HG03565 (cell line): ENCODE data around the gene HPS1.

ENCODE experiments used
- ATAC-seq: cut with Tn5 transposase; IDR thresholded peaks from one replicate; pipeline ENCODE4 v1.9.1; 2021; ENCODE audit warnings: mild to moderate bottlenecking, moderate library complexity; ENCODE audit not compliant: unreplicated experiment

The HPS1 gene

GRCh38 chr10:98446661-98447221 is at the start of gene HPS1:
TSS of gene HPS1 (minus strand) at chr10:98446935. CDS start at chr10:98443240, 3,695 bp downstream.
- peak; percentile 84 for ATAC-seq

- ATAC-seq: no peak
Observed at GRCh38 chr10:98492763-98493162, 46.0 kb upstream of the HPS1 start.

GRCh38 chr10:98489561-98490481 is 43.1 kb upstream of the HPS1 start:
- no peak for ATAC-seq

GRCh38 chr10:98488669-98489430 is 42.1 kb upstream of the HPS1 start:
- ATAC-seq: no peak

GRCh38 chr10:98487649-98488048 is 40.9 kb upstream of the HPS1 start:
- no peak for ATAC-seq

GRCh38 chr10:98486421-98486820 is 39.7 kb upstream of the HPS1 start:
- no peak for ATAC-seq

DNA sequence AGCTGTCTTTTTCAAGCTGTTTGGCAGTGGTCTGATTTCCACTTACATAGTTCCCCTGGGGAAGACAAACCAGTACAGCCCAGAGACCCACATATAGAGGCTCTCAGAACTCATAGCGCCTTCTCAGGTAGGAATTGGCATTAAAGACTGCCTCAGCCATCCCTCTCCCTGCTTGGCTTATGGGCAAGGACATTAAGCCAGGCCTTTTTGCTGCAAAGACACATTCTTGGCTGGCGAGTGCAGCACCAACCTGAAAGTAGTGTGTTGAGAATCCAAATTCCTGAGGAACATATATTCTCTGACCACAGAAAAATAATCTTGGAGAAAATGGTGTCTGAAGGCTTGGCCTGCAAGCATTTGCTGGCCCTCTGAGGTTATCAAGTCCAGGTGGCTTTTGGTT is 39.2 kb upstream of the HPS1 start:
- no peak for ATAC-seq

DNA sequence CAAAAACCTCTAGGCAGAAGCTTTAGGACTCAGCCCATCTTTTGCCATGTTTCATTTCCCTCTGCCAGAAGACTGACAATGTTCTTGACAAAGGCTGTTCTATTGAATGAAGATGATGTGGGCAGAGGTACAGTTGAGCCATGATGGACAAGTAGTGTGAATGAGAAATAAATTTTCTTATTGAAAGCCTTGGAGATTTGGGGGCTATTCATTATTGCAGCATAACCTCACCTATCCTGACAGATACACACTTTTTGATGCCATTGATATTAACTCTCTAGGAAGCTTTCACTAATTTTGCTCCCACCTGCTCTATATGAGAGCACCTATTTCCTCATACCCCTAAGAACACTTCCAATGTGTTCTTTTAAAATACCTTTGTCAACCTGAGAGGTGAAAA is 36.9 kb upstream of the HPS1 start:
- ATAC-seq: no peak

GRCh38 chr10:98482096-98482495 is 35.4 kb upstream of the HPS1 start:
- no peak for ATAC-seq

DNA sequence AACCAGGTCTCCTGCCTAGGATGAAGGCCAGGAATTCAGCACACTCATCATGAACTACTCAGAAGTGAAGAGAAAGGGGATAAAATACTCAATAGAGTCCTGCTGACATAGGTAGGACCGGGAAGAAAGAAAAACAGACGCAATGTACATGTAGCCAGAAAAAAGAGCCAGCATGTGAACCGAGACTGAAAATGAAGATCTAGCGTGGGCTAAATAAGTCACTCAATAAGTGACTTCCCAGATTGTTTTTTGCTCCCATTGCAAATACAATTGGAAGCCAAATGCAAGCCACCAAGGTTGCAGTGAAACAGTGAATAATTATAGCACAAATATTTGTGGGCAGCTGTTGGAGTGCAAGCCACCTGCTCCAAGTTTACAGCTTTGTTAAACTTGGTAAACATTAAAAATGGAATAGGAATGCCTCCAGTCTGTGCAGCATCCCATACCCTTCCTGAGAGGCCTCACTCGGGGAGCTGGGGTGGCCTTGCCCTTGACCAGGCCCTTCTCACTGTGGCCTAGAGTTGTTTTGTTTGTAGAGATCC is 34.7 kb upstream of the HPS1 start:
- ATAC-seq: no peak

GRCh38 chr10:98478430-98479222 is 31.9 kb upstream of the HPS1 start:
- peak; percentile 35 for ATAC-seq

GRCh38 chr10:98477861-98478260 is 31.1 kb upstream of the HPS1 start:
- no peak for ATAC-seq

- ATAC-seq: no peak
Observed at GRCh38 chr10:98474628-98475027, 27.9 kb upstream of the HPS1 start.

DNA sequence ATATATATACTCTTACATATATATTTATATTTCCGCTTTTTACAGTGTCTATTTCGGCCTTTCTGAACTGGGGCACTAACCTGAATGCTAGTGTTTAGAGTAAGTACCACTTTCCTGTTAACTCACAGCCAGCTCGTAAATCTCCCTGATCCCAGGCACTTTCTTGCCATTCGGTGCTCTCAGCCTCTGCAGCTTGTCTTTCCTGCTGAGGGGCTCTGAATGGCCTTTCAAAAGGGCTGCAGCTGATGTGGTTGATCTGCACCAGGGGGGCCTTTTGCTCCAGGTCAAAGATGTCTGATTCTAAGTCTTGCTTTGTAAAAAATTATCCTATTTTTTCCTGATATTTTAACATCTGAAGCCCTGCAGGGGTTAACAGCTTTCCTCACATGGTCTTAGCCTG is 25.5 kb upstream of the HPS1 start:
- no peak for ATAC-seq

DNA sequence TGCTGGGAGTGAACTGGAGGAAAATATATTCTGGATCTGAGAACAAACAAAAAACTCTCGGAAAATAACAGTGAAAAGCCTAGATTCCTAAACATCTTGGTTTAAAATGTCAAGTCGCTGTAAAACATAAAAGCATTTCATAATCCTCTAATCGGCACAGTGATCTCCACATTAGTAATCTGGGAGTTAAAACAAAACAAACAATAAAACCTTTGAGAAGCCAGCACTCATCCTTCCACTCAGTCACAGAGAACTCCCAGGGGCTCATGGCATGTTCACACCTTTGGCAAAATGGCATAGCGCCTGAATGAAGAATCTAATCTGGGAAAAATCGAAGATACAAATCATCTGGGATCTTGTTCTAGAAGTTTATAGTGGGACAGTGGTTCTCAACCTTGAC is 24.1 kb upstream of the HPS1 start:
- ATAC-seq: no peak

GRCh38 chr10:98469001-98469931 is 22.5 kb upstream of the HPS1 start:
- ATAC-seq: no peak

GRCh38 chr10:98467506-98468318 is 21.0 kb upstream of the HPS1 start:
- ATAC-seq: peak; percentile 87

GRCh38 chr10:98466861-98467505 is 20.2 kb upstream of the HPS1 start:
- ATAC-seq: no peak
